KMS-11 (cell line): Measurements from ENCODE around the gene DDX1.

Experiments
- H2AFZ ChIP-seq: fragments of 200-600 bp; sonication (generic); 2 replicates; pipeline ENCODE4 v1.6.1; 2016; ENCODE audit warnings: antibody characterized with exemption, mixed run types, low read depth
- H3K27ac ChIP-seq: fragments of 200-600 bp; sonication (generic); 2 replicates; pipeline ENCODE4 v1.6.1; 2016; ENCODE audit warnings: mild to moderate bottlenecking, mixed run types
- H3K27me3 ChIP-seq: fragments of 200-600 bp; sonication (generic); 2 replicates; pipeline ENCODE4 v1.6.1; 2017; ENCODE audit warnings: mild to moderate bottlenecking, low read depth, mixed run types, moderate library complexity; ENCODE audit not compliant: insufficient read depth
- H3K36me3 ChIP-seq: fragments of 200-600 bp; sonication (generic); 2 replicates; pipeline ENCODE4 v1.6.1; 2017; ENCODE audit warnings: mild to moderate bottlenecking, mixed run types; ENCODE audit not compliant: insufficient read depth
- H3K4me1 ChIP-seq: fragments of 200-600 bp; sonication (generic); 2 replicates; pipeline ENCODE4 v1.6.1; 2016; ENCODE audit warnings: mild to moderate bottlenecking, low read depth, mixed run types; ENCODE audit not compliant: poor library complexity, severe bottlenecking
- H3K4me2 ChIP-seq: fragments of 200-600 bp; sonication (generic); 2 replicates; pipeline ENCODE4 v1.7.0; 2016; ENCODE audit warnings: mild to moderate bottlenecking, mixed run types
- H3K4me3 ChIP-seq: fragments of 200-600 bp; sonication (generic); IDR thresholded peaks from 2 replicates; pipeline ENCODE4 v1.6.1; 2017; ENCODE audit warnings: low read depth, low read length, mixed read lengths; ENCODE audit not compliant: insufficient read depth
- H3K79me2 ChIP-seq: fragments of 200-600 bp; sonication (generic); 2 replicates; pipeline ENCODE4 v1.6.1; 2016; ENCODE audit warnings: low read depth, mixed run types; ENCODE audit not compliant: insufficient read depth
- H3K9ac ChIP-seq: fragments of 200-600 bp; sonication (generic); 2 replicates; pipeline ENCODE4 v1.6.1; 2016; ENCODE audit warnings: mild to moderate bottlenecking, mixed run types
- H4K20me1 ChIP-seq: fragments of 200-600 bp; sonication (generic); 2 replicates; pipeline ENCODE4 v1.6.1; 2016; ENCODE audit warnings: mild to moderate bottlenecking, mixed run types; ENCODE audit not compliant: insufficient read depth
- CTCF ChIP-seq: fragments of 200-600 bp; sonication (generic); conservative IDR thresholded peaks from 2 replicates; pipeline ENCODE4 v1.6.1; 2017; ENCODE audit warnings: low read depth, mild to moderate bottlenecking, antibody characterized with exemption, low read length, moderate library complexity, mixed read lengths

Gene DDX1

GRCh38 chr2:15622614-15623480 lies 31.2 kb downstream of the DDX1 start:
- Histone ChIP-seq H3K79me2 (no peaks in the 10 kb centered on the region), H3K27me3 (no peaks in the 10 kb centered on the region), H3K4me2 (no peak overlapping the region), H3K4me1 (no peaks in the 10 kb centered on the region), H3K9ac (no peak overlapping the region), H4K20me1 (no peaks in the 10 kb centered on the region), H3K4me3 (no peak overlapping the region), H3K36me3 (peaks cover 21% of the 10 kb centered on the region; the same call in 1 of the 2 replicates), H3K27ac (no peak overlapping the region), H2AFZ (no peak overlapping the region)
- no peak for TF ChIP-seq CTCF

GRCh38 chr2:15623481-15623796 lies 31.8 kb downstream of the DDX1 start:
- H3K4me3 ChIP-seq, result no peak overlapping the region
- H3K27me3 ChIP-seq, result no peaks in the 10 kb centered on the region
- no peak overlapping the region for H3K4me2 ChIP-seq
- no peak for TF ChIP-seq CTCF
- H3K27ac ChIP-seq, result no peak overlapping the region
- H2AFZ ChIP-seq, result no peak overlapping the region
- H3K79me2 ChIP-seq, result no peaks in the 10 kb centered on the region
- H4K20me1 ChIP-seq, result no peaks in the 10 kb centered on the region
- no peak overlapping the region for H3K9ac ChIP-seq
- H3K36me3 ChIP-seq, result peaks cover 21% of the 10 kb centered on the region; the same call in 1 of the 2 replicates
- no peaks in the 10 kb centered on the region for H3K4me1 ChIP-seq

- TF ChIP-seq CTCF, result no peak
- peaks cover 21% of the 10 kb centered on the region; the same call in 1 of the 2 replicates for H3K36me3 ChIP-seq
- no peaks in the 10 kb centered on the region for H3K4me1 ChIP-seq
Measured at GRCh38 chr2:15623898-15624541, 32.4 kb downstream of the DDX1 start.

GRCh38 chr2:15624903-15625302 lies 33.2 kb downstream of the DDX1 start:
- H3K79me2 ChIP-seq, result no peaks in the 10 kb centered on the region
- H3K4me3 ChIP-seq, result no peak overlapping the region
- H3K9ac ChIP-seq, result no peak overlapping the region
- no peak overlapping the region for H3K27ac ChIP-seq
- H4K20me1 ChIP-seq, result no peaks in the 10 kb centered on the region
- no peak overlapping the region for H2AFZ ChIP-seq
- no peak for TF ChIP-seq CTCF
- no peaks in the 10 kb centered on the region for H3K27me3 ChIP-seq
- H3K4me2 ChIP-seq, result no peak overlapping the region
- peaks cover 21% of the 10 kb centered on the region; the same call in 1 of the 2 replicates for H3K36me3 ChIP-seq
- no peaks in the 10 kb centered on the region for H3K4me1 ChIP-seq

More at GRCh38 chr2:15623898-15624541, 32.4 kb downstream of the DDX1 start:
- Histone ChIP-seq H3K27me3 (no peaks in the 10 kb centered on the region), H3K4me3 (no peak overlapping the region), H3K79me2 (no peaks in the 10 kb centered on the region), H2AFZ (no peak overlapping the region), H3K4me2 (no peak overlapping the region), H3K9ac (no peak overlapping the region), H3K27ac (no peak overlapping the region), H4K20me1 (no peaks in the 10 kb centered on the region)
